ENCODE results near the gene MTO1.
"Not testable (repeated sequence)": the region's sequence is repeated elsewhere in the genome, so short reads cannot be mapped to it uniquely, and the experiment has no call there.

MTO1 gene, protein sequence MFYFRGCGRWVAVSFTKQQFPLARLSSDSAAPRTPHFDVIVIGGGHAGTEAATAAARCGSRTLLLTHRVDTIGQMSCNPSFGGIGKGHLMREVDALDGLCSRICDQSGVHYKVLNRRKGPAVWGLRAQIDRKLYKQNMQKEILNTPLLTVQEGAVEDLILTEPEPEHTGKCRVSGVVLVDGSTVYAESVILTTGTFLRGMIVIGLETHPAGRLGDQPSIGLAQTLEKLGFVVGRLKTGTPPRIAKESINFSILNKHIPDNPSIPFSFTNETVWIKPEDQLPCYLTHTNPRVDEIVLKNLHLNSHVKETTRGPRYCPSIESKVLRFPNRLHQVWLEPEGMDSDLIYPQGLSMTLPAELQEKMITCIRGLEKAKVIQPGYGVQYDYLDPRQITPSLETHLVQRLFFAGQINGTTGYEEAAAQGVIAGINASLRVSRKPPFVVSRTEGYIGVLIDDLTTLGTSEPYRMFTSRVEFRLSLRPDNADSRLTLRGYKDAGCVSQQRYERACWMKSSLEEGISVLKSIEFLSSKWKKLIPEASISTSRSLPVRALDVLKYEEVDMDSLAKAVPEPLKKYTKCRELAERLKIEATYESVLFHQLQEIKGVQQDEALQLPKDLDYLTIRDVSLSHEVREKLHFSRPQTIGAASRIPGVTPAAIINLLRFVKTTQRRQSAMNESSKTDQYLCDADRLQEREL

DNA sequence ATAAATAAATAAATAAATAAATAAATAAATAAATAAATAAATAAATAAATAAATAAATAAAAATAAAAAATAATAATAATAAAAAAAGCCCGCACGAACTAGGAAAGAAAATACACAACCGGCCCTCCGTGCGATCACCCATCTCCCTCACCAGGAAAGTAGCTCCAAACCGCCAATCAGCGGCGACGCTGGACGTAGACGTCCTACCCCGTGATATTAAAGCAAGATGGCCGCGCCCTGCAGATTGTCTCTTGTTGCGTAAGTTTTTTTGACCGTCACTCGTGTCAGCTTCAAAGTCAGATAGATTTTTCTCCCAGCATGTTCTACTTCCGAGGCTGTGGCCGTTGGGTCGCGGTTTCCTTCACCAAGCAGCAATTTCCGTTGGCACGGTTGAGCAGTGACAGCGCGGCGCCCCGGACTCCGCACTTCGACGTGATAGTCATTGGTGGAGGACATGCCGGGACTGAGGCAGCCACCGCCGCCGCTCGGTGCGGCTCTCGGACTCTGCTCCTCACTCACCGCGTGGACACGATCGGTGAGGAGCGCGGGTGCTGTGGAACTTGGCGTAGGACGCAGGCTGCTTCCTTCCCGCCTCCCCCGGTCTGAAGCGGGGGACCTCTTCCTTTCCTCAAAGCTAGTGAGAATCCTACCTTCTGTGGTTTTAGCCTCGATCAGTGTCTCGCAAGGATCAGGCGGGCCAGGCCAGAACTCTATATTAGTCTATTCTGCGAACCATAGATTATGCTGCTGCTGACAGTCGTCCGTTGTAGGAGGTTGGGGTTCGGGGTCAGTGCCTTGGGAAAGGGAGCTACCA is at the start of gene MTO1:
Gene MTO1, plus strand, starts transcription at position 201 of the 814 bp plus-strand sequence. Its CDS starts 118 bp downstream, at position 319.
- DNase-seq: peak; percentile 58 to 73

DNA sequence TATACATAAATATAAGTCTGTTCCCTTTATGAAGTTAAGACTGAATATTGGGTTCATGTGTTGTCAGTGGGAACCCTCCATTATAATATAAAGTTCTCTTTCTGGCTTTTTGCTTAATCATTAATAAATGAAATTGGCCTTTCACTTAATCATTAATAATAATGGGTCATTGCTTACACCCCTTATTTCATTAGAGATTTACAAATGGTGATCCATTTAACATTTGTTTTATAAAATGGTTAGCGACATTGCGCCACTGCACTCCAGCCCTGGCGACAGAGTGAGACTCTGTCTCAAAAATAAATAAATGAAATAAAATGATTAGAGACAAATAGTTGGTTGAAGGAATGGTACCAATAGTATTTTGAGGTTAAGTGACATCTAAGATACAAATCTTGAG is 48.4 kb upstream of the MTO1 start:
- no peak for DNase-seq

DNA sequence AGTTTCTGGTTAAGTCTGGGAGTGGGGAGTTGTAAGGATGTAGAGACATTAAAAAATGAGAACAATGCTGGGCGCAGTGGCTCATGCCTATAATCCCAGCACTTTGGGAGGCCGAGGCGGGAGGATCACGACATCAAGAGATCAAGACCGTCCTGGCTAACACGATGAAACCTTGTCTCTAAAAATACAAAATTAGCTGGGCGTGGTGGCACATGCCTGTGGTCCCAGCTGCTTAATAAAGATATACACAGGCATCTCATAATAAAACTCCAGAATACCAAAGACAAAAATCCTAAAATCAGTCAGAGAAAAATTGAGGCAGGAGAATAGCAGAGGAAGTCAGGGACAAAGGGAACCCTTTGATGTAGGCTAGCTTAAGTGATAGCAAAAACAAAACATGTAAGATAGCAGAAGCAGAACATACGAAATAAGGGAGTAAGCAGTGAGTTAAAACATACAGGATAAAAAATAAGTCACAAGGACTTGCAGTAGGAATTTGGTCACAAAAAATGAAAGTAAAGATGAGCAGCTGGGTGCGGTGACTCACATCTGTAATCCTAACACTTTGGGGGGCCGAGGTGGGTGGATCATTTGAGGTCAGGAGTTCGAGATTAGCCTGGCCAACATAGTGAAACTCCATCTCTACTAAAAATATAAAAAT is 43.3 kb upstream of the MTO1 start:
- no peak for DNase-seq

DNA sequence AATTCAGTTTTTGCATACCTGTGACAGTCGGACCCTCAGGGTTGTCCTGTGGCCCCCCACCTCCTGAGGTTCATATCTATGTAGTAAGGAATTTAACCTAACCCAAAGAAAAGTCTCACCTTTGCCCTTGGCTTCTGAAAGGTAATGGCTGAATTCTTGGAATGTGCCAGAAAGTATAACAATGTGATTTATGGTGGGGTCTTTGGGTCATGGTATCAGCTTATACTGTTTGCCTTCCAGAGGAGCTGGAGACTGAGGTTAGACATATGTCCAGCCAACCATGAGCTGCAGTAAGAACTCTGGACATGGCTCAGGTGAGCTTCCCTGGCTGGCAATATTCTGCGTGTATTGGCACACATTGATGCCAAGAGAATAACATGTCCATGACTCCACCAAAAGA is 40.0 kb upstream of the MTO1 start:
- no peak for DNase-seq

DNA sequence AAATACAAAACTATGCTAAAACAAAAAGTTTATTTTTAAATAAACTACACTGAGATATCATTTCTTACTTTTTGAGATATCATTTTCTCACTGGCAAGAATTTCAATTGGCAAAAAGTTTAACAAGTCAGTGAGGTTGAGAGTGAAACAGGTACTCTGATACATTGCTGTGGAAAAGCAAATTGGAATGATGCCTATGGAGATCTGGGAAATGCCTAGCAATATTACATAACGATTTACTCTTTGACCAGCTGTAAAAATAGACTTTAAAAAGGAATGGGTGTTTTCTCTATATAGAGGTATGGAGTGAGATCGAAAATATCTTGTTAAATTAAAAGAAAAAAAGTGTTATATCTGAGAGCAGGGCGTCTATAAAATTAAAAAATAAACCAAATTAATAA is 26.3 kb upstream of the MTO1 start:
- DNase-seq: no peak

DNA sequence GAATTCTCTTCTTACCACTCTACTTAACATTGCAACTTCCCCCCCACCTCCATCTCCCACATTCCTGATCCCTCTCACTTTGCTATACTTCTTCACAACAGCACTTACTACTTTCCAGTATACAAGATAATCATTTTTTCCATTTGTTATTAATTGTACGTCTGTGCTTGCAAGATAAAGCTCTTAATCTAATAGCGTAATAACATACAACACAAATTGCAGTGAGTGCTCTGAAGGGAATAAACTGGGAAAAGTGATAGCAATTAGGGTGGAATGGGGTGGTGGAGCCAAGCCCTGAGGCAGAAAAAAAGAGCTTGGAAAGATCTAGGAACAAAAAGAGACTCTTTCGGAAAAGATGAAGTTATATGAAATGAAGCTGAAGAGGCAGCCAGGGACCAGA is 18.0 kb upstream of the MTO1 start:
- DNase-seq: no peak

DNA sequence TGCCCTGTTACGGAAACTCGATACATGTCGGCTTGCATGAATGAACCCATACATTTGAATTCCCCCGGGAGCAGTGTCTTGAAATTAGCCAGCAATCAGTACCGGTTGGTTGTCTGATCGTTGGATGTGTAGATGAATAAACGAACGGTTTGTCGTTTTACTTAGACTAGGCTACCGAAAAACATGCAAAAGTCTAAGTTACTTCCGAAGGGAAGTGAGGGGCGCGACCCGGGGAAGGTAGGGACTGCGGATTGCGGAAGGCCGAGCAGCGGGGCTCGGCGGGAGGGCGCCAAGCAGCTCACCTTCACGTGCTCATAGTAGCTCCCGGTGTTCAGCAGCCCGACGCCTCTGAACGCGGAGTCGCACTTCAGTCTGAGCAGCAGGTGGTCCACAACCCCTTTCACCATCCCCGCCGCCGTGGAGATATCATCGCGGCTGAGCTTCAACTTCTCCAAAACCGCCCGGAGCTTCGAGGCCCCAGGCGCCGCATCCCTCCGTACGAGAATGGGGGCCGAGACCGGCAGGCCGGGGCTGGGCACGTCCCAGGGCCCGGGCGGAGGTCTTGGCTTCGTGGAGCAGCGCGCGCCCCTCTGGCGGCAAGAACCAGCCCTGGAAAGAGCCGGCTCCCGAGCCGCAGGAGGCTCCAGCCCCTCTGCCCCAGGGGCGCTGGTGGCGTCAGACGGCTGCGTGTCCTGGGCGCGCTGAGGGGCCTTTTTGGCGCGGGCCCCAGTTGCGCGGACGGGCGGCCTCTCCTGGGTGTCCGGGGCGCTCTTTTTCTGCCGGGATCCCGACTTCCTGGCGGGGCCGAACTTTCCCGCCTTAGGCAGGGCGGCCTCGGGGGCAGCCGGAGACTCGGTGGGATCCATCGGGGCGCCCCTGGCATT is 10.1 kb upstream of the MTO1 start:
- DNase-seq: no peak

DNA sequence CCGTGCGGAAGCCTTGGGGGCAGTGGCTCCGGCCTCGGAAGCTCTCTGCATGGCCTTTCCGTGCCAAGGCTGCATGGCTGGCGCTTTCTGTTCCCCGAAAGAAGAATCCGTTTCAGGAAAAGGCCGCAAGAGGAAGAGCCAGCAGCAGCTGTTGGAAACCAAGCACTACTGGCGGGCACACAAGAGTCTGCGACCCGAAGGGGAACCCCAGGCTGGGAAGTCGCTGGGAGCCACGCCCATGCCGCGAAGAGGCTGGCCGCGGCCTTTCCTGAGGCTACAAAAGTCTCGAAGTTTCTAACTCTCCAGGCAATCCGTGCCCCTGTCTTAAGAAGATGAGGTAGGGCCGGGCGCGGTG is 9.5 kb upstream of the MTO1 start, which contains the start of gene CGAS:
Gene CGAS, minus strand, starts transcription at position 191 of the 355 bp plus-strand sequence. Its CDS starts 116 bp downstream, at position 75.
- DNase-seq: no peak

DNA sequence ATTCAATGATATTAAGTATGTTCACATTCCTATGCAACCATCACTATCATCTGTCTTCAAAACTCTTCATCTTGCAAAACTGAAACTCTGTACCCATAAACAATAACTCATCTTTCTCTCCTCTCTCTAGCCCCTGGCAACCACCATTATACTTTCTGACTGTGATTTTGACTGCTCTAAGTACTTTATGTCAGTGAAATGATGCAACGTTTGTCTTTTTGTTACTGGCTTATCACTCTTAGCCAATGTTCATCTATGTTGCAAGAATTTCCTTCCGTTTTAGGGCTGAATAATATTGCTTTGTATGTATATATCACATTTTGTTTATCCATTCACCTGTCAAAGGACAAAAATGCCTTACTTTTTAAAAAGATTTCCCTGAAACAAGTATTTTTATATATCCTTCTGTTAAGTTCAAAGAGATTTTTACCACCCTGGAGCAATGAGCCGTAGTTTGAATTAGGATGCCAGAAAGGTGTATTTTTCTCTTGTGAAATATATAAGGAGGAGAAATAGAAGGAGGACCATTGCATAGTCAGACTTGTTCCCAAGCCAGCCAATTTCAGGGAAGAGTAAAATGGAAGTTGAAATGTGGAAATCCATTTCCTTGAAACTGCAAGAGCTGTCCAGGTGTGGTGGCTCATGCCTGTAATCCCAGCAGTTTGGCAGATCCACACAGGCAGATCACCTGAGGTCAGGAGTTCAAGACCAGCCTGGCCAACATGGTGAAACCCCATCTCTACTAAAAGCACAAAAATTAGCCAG is 5.5 kb upstream of the MTO1 start:
- no peak for DNase-seq

DNA sequence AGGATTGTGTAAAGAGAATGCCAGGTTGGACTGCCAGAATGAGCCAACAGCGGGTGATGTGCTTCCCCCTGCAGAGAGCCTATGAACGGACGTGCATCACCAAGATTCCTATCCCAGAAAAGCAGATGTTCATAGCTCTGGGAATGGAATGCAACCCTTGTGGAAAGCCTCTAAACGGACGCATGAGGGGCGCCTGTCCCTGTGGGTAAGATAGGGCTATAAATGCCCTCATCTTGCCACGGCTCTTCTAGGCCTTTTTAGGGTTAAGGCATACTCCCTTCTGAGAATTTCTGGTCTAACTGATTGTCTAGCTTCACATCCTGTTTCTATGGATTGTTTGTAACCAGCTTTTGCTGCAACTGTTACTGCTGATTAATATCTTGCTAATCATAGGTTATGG is 2.1 kb upstream of the MTO1 start:
- not testable (repeated sequence) for DNase-seq

DNA sequence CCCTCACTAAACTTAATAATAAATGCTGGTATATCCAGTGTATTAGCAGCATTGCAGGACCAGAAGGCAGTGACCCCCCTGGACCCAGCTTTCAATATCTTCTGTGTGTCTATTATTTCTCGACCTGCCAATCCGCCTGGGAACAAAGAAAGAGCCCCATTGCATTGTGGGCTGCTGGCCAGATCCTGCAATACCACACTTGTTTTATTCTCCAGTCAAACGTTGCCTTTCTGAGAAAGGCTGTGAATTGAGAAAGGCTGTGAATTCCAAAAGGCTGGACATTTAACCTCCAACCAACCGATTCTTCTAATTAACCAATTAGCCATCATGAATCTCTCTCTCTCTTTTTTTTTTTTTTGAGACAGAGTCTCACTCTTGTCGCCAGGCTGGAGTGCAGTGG is 1.5 kb upstream of the MTO1 start:
- no peak for DNase-seq

DNA sequence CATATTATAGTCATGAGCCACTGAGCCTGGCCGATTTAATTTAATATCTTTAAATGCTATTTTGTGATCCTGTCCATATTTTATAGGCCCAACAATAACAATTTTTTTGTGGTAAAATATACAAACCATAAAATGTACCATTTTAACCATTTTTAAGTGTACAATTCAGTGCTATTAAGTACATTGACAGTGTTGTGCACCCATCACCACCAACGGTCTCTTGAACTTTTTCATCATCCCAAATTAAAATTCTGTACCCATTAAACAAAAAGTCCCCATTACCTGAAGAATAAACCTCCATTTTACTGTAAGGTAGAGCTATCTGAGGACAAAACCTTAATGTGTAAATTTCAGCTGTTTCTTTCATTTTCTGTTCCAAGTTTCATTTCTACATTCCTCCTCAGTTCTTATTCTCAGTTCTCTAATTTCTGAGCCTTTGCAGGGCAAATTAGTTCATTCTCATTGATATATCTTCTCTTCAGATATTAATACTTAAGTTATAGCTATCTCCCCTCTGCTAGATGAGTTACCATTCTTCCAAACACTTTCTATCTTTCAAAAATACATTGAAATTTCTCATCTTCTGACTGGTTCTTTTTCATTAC is 10.3 kb downstream of the MTO1 start:
- no peak for DNase-seq

DNA sequence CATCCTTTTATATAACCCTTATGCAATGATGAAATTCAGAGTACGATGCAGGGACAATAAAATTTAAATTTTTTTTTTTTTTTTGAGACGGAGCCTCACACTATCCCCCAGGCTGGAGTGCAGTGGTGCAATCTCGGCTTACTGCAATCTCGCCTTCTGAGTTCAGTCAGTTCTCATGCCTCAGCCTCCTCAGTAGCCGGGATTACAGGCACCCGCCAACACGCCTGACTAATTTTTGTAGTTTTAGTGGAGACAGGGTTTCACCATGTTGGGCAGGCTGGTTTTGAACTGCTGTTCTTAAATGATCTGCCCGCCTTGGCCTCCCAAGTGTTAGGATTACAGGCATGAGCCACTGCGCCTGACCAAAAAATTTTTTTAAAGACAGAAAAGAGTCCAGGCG is 15.2 kb downstream of the MTO1 start:
- no peak for DNase-seq

DNA sequence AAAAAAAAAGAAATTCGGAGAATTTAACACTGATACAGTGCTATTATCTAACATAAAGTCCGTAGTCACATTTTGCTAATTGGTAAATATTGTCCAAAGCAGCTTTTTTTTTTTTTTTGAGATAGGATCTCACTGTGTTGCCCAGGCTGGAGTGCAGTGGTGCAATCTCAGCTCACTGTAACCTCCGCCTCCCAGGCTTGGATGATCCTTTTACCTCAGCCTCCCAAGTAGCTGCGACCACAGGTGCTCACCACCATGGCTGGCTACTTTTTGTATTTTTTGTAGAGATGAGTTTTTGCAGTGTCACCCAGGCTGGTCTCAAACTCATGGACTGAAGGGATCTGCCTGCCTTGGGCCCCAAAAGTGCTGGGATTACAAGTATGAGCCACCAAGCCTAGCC is 15.9 kb downstream of the MTO1 start:
- DNase-seq: no peak

DNA sequence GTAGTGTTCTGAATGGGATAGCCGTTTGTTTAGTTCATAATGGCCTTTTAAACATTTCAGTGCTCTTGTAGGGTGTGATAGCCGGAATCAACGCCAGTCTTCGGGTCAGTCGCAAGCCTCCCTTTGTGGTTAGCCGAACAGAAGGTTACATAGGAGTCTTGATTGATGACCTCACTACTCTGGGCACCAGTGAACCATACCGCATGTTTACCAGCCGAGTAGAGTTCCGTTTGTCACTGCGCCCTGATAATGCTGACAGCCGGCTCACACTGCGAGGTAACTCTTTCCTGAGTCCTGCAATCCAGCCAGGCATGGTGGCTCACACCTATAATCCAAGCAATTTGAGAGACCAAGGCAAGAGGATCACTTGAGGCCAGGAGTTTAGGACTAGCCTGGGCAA is 20.4 kb downstream of the MTO1 start:
- DNase-seq: no peak

DNA sequence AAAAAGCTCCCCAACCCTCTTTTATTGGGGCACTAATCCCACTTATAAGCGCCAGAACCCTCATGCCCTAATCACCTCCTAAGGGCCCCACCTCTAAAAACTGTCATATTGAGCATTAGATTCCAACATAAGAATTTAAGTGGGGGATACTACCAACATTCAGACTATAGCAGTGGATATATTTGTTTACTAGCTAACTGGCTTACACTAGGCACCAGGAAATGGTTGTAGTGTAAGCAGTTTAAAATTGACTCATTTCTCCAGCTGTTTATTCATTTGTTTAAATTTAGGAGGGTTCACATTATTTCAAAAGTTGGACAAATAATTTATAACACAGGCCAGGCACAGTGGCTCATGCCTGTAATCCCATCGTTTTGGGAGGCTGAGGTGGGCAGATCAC is 22.9 kb downstream of the MTO1 start:
- DNase-seq: no peak

DNA sequence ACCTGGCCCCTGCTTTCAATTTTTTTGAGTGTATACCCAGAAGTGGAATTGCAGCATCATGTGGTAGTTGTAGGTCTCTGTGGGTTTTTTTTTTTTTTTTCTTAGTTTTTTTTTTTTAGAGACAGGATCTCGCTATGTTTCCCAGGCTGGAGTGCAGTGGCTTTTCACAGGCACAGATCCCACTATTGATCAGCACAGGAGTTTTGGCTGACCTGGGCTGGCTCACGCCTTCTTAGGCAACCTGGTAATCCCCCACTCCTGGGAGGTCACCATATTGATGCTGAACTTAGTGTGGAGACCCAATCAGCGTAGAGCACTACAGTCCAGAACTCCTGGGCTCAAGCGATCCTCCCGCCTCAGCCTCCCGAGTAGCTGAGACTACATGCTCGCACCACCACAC is 25.9 kb downstream of the MTO1 start:
- no peak for DNase-seq

DNA sequence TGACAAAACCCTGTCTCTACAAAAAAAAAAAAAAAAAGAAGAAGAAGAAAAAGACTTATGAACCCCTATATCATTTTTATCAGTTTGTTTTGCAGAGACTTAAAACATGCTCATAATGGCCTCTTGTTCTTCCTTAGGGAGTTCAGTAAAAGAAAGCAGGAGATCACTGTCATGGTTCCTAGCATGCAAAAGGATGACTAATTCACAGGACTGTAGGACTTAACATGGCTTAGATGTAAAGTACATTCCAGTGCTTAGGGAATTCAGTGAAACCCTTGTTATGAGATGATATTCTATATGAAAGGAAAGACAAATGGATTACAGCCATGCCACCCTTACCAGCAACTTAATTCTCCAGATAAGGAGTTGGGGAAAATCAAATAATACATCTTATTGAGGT is 29.8 kb downstream of the MTO1 start:
- DNase-seq: no peak

DNA sequence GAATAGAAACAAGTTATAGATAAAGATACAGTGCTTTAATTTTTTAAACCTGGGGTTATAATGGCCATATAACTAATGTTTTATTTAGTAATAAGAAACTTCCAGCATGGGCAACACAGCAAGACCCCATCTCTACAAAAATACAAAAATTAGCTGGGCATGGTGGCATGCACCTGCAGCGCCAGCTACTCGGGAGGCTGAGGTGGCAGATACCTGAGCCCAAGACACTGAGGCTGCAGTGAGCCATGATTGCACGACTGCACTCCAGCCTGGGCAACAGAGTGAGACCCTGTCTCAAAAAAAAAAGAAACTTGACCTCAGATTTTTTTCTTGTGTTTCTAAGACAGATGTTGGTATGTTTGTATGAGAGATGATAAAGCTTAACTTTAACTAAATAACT is 36.4 kb downstream of the MTO1 start:
- no peak for DNase-seq

DNA sequence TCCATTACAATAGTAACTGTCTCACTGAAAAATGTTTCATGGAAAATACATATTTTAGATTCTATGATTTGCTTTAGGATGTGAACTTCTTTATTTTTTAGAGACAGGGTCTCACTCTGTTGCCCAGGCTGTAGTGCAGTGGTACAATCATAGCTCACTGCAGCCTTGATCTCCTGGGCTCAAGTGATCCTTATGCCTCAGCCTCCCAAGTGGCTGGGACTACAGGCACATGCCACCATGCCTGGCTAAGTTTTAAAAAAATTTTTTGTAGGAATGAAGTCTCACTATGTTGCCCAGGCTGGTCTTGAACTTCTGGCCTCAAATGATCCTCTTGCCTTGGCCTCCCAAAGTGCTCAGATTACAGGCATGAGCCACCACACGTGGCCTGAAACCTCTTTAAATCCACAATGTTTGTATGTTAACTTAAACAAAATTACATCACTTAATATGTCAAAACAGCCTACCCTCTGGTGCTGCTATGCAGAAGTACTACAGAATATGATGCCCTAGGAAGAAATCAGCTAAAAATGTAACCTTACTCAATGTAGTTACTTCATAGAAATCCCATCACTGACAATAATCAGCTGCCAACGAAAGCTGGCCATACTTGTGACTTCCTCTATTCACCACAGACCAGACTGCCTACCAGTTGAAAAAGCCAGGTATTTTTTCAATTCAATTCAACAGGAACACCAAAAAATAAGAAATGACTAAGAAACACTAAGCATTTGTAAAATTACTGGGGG is 41.7 kb downstream of the MTO1 start:
- no peak for DNase-seq

All from NCI-H187 (cell line).